Spinal cord (tissue), 10 donors: ENCODE results near the gene LSS. TPM values are rescaled to one million over a fixed set of nuclear protein-coding genes. Genes with fewer than 3 reads are reported as not detected.

Source experiments
- DNase-seq, 6 donors: peaks; one replicate each; pipeline versions ENCODE4 v3.0.0 to v3.0.0-alpha.2; 2013 to 2015; ENCODE audit warnings: low spot score in 6 of 6, low read depth in 4 of 6
- H3K27ac ChIP-seq: one replicate; pipeline ENCODE4 v1.5.1; 2013; ENCODE audit warnings: low read depth, low read length, control low read depth
- H3K27me3 ChIP-seq: one replicate; pipeline ENCODE4 v1.6.1; 2013; ENCODE audit warnings: low read length; ENCODE audit not compliant: control insufficient read depth, insufficient read depth
- H3K36me3 ChIP-seq: one replicate; pipeline ENCODE4 v1.6.1; 2013; ENCODE audit warnings: low read length; ENCODE audit not compliant: control insufficient read depth, insufficient read depth
- H3K4me1 ChIP-seq: one replicate; pipeline ENCODE4 v1.6.1; 2013; ENCODE audit warnings: low read length; ENCODE audit not compliant: control insufficient read depth, insufficient read depth
- H3K4me3 ChIP-seq: one replicate; pipeline ENCODE4 v1.5.1; 2013; ENCODE audit warnings: low read depth, low read length, control low read depth
- H3K9me3 ChIP-seq: one replicate; pipeline ENCODE4 v1.6.1; 2013; ENCODE audit warnings: low read length; ENCODE audit not compliant: control insufficient read depth, insufficient read depth
- WGBS: methylation state at CpG from one replicate; pipeline ENCODE4 v1.1.5; 2013; ENCODE audit warnings: missing lambda C conversion rate; ENCODE audit not compliant: insufficient coverage; 5-methylcytosine and 5-hydroxymethylcytosine counted together
- polyA plus RNA-seq, 2 donors: library from polyadenylated mRNA; unstranded; fragments of 120-200 nt; gene quantifications; one replicate each; pipeline ENCODE4 v1.2.1, GENCODE V29; 2013; ENCODE audit not compliant: insufficient read length in 2 of 2
- total RNA-seq, 2 donors: library from RNA; depleted of rRNA in 1 of 2; stranded (reverse); fragments of 120-200 nt in 1 of 2; fragments of >200 nt in 1 of 2; gene quantifications; one replicate each; pipeline versions ENCODE4 v1.2.3 to v1.2.4, GENCODE V29; 2013 to 2014
- donor health status: healthy.

Gene LSS
- total and polyA plus RNA-seq, 4 donors, result 55.6 to 167 (median 115) TPM

- no peak overlapping the region for H3K27ac ChIP-seq
- peaks cover 7% of the 10 kb centered on the region for H3K27me3 ChIP-seq
- DNase-seq, result no peak
- H3K9me3 ChIP-seq, result no peaks in the 10 kb centered on the region
- H3K4me3 ChIP-seq, result no peak overlapping the region
- peaks cover 41% of the 10 kb centered on the region for H3K36me3 ChIP-seq
- 92% methylated on average over 45 of the region's 72 CpGs for WGBS
- H3K4me1 ChIP-seq, result no peaks in the 10 kb centered on the region
Observed at GRCh38 chr21:46161633-46162592, 66.7 kb downstream of the LSS start.

GRCh38 chr21:46160907-46161632 lies 67.5 kb downstream of the LSS start:
- no peaks in the 10 kb centered on the region for H3K4me1 ChIP-seq
- H3K36me3 ChIP-seq, result peaks cover 41% of the 10 kb centered on the region
- H3K27me3 ChIP-seq, result peaks cover 7% of the 10 kb centered on the region
- no peak for DNase-seq
- no peak overlapping the region for H3K4me3 ChIP-seq
- 96% methylated on average over 61 of the region's 72 CpGs for WGBS
- no peaks in the 10 kb centered on the region for H3K9me3 ChIP-seq
- H3K27ac ChIP-seq, result no peak overlapping the region

- WGBS, result 88% methylated on average over 16 of the region's 22 CpGs
- H3K4me1 ChIP-seq, result no peaks in the 10 kb centered on the region
- no peak overlapping the region for H3K4me3 ChIP-seq
- no peak for DNase-seq
- peaks cover 7% of the 10 kb centered on the region for H3K27me3 ChIP-seq
- no peak overlapping the region for H3K27ac ChIP-seq
- H3K36me3 ChIP-seq, result peaks cover 44% of the 10 kb centered on the region
- no peaks in the 10 kb centered on the region for H3K9me3 ChIP-seq
Observed at GRCh38 chr21:46160657-46160906, 68.0 kb downstream of the LSS start.

- no peak for DNase-seq
- Histone ChIP-seq H3K27me3 (peaks cover 7% of the 10 kb centered on the region), H3K9me3 (no peaks in the 10 kb centered on the region), H3K4me3 (no peak overlapping the region), H3K36me3 (peaks cover 50% of the 10 kb centered on the region), H3K4me1 (no peaks in the 10 kb centered on the region), H3K27ac (no peak overlapping the region)
- 95% methylated on average over 22 of the region's 32 CpGs for WGBS
Observed at GRCh38 chr21:46159841-46160656, 68.5 kb downstream of the LSS start.

GRCh38 chr21:46159390-46159789 lies 69.2 kb downstream of the LSS start:
- H3K27ac ChIP-seq, result no peak overlapping the region
- no peaks in the 10 kb centered on the region for H3K4me1 ChIP-seq
- no peak overlapping the region for H3K4me3 ChIP-seq
- peaks cover 7% of the 10 kb centered on the region for H3K27me3 ChIP-seq
- 86% methylated on average over 12 of the region's 12 CpGs for WGBS
- H3K9me3 ChIP-seq, result no peaks in the 10 kb centered on the region
- no peak for DNase-seq
- H3K36me3 ChIP-seq, result peaks cover 56% of the 10 kb centered on the region

GRCh38 chr21:46158666-46159300 lies 69.8 kb downstream of the LSS start:
- DNase-seq, result no peak
- WGBS, result 92% methylated on average over 7 of the region's 10 CpGs
- H3K4me1 ChIP-seq, result peaks cover 2% of the 10 kb centered on the region

GRCh38 chr21:46157987-46158451 lies 70.6 kb downstream of the LSS start:
- Histone ChIP-seq H3K4me3 (no peak overlapping the region), H3K9me3 (no peaks in the 10 kb centered on the region), H3K27me3 (peaks cover 7% of the 10 kb centered on the region), H3K27ac (no peak overlapping the region), H3K4me1 (peaks cover 9% of the 10 kb centered on the region), H3K36me3 (peaks cover 60% of the 10 kb centered on the region)
- WGBS, result 90% methylated on average over 15 of the region's 15 CpGs
- no peak for DNase-seq

More at GRCh38 chr21:46158666-46159300, 69.8 kb downstream of the LSS start:
- peaks cover 7% of the 10 kb centered on the region for H3K27me3 ChIP-seq
- peaks cover 58% of the 10 kb centered on the region for H3K36me3 ChIP-seq
- H3K27ac ChIP-seq, result no peak overlapping the region
- H3K9me3 ChIP-seq, result no peaks in the 10 kb centered on the region
- no peak overlapping the region for H3K4me3 ChIP-seq

GRCh38 chr21:46157396-46157986 lies 71.1 kb downstream of the LSS start:
- DNase-seq, result no peak
- H3K27me3 ChIP-seq, result peaks cover 7% of the 10 kb centered on the region
- 92% methylated on average over 10 of the region's 12 CpGs for WGBS
- no peak overlapping the region for H3K27ac ChIP-seq
- H3K36me3 ChIP-seq, result peaks cover 60% of the 10 kb centered on the region
- no peaks in the 10 kb centered on the region for H3K9me3 ChIP-seq
- peaks cover 13% of the 10 kb centered on the region for H3K4me1 ChIP-seq
- H3K4me3 ChIP-seq, result no peak overlapping the region

- Histone ChIP-seq H3K4me1 (peaks cover 13% of the 10 kb centered on the region), H3K27me3 (peaks cover under 1% of the 10 kb centered on the region), H3K9me3 (no peaks in the 10 kb centered on the region), H3K4me3 (no peak overlapping the region), H3K27ac (no peak overlapping the region), H3K36me3 (peaks cover 53% of the 10 kb centered on the region)
- 79% methylated on average over 4 of the region's 10 CpGs for WGBS
- DNase-seq, result no peak
Observed at GRCh38 chr21:46156678-46157077, 71.9 kb downstream of the LSS start.
